DMS53 treated with DMSO at 0.1 percent for 48 hours (cell line): ENCODE data around the gene HNRNPUL1.
"Not testable (repeated sequence)": the region's sequence is repeated elsewhere in the genome, so short reads cannot be mapped to it uniquely, and the experiment has no call there.

Experiments
- DNase-seq: peaks from one replicate; lab custom pipeline; 2025; ENCODE audit not compliant: unreplicated experiment; lab: John Stamatoyannopoulos, UW

HNRNPUL1 gene

DNA sequence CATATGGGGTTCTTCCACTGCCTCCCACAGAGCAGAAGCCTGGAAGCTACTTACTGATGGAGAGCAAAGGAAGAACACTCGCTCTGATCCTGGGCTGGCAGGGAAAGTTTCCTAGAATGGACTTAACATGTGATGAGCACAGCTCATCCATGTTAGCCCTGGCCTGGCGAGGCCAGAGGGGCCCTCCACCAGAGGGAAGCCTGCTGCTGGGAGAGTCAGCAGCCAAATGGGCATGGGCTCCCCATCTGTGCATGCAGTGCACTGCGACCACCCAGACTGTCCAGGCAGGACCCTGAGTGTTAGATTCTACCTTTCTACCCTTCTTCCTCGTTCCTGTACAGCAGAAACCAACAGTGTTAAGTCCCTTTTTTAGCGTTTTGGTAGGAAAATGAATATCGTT lies 8.9 kb downstream of the HNRNPUL1 start:
- DNase-seq = no peak

- no peak for DNase-seq
These were observed 10.6 kb downstream of the HNRNPUL1 start for GRCh38 chr19:41274802-41275201.

DNA sequence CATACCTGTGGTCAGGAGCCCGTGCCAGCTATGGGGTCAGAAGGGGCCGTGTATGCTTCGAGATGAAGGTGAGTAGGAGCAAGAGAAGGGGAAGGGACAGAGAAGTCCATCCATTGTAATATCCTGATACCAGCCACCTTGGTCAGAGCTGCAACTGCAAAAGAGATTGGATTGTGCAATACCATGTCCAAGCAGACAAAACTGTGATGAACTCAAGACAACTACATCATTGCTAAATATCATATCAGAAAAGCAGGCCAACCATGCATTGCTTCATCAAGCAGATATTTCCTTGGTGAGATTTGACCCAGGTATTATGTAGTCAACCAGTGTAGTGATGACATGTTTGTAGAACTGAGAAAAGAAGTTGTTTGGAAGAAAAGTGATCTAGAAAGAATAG lies 12.1 kb downstream of the HNRNPUL1 start:
- DNase-seq = no peak

DNA sequence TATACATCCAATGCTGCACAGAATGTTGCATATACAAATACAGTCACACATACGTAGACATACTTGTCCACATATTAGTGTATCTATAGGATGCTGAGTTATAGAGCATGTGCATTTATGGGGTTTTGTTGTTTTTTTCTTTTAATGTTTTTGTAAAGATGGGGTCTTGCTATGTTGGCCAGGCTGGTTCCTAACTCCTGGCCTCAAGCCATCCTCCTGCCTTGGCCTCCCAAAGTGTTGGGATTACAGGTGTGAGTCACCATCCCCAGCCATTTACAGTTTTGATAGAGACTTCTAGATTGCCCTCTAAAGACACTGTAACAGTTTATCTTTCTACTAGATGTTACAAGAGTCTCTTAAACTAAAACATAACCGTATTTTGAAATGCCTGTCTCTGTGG lies 14.3 kb downstream of the HNRNPUL1 start:
- DNase-seq = no peak

DNA sequence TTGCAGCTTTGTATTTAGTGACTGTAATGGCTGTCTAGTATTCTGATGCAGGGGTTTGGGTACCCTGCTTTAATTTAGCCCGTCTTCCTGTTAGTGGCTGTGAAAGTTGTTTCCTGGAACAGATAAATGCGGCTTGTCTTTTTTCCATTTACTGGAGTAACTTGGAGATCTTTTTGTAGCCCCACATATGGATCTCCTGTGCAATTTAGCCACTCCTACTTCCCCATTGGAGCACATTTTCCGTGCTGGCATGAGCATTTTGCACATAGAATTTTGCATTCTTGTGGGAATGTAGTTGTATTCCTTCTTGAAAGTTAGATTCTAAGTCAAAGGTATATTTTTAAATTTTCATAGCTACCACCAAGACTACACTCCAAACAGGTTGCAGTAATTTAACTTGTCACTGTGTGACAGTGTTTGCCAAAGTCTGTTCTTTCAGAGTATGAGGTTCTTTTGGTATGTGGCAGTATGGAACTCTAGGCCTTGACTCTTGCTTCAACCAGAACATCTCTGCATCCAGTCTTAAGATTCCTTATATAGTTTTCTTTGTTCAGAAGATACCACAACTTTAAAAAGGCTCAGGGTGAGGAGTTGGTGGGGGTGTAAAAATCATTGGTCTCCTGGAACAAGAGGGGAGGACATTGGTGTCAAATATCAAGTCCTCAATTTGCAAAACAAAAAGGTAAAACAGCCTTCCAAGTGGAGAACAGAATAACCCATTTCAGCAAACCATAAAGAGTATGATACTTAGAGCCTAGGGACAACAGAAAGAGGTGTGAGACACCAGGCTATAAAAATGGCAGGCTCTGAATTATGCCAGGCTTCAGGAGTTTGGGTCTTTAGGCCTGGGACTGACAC lies 24.7 kb downstream of the HNRNPUL1 start:
- DNase-seq = no peak

- not testable (repeated sequence) for DNase-seq
These were observed 25.6 kb downstream of the HNRNPUL1 start for GRCh38 chr19:41289814-41290213.

DNA sequence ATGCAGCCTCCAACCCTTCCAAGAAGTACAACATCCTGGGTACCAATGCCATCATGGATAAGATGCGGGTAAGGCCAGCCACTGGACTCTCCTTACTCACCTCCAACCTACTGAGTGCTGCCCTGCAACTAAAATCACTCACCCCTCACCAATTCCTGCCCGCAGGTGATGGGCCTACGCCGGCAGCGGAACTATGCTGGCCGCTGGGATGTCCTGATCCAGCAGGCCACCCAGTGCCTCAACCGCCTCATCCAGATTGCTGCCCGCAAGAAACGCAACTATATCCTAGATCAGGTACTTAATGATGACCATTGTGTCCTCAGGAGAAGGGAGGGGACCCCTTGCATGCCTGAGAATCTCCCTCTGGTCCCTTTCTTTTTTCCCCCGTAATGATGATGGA lies 30.2 kb downstream of the HNRNPUL1 start:
- no peak for DNase-seq

GRCh38 chr19:41295499-41295898 lies 31.3 kb downstream of the HNRNPUL1 start:
- no peak for DNase-seq

GRCh38 chr19:41296433-41296871 lies 32.3 kb downstream of the HNRNPUL1 start:
- no peak for DNase-seq

DNA sequence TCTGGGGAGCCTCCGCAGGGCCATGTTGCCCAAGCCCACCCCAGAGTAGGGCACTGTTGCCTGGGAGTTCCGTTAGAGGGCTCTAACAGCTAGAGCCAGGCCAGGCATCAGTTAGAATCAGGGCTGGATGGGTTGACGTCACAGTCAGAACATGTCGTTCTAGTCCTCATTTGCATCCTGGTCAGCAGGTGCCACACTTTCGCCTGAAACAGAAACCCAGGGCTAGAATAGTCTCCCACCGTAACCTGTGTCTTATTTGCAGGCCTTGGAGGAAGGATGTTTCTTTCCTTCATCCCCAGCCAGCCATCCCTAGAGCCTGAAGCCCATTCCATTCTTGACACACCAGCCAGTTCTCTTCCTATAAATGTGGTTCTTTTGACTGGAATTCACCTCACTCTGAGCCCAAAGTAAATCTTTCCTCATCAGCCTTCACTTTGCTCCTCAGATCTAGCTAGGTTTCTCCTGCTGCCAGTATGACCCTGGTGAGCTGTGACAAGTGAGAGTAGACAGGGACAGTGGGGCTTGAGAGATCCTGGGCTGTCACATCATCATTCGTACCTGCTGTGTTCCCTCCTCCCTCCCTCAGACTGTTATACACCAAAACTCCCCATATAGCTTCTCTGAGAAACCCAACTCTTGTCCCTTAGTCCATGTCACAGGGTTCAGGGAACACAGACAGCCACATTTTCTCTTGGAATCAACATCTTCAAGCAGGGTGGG lies 33.6 kb downstream of the HNRNPUL1 start:
- no peak for DNase-seq

- DNase-seq = no peak
These were observed 34.3 kb downstream of the HNRNPUL1 start for GRCh38 chr19:41298348-41298964.

DNA sequence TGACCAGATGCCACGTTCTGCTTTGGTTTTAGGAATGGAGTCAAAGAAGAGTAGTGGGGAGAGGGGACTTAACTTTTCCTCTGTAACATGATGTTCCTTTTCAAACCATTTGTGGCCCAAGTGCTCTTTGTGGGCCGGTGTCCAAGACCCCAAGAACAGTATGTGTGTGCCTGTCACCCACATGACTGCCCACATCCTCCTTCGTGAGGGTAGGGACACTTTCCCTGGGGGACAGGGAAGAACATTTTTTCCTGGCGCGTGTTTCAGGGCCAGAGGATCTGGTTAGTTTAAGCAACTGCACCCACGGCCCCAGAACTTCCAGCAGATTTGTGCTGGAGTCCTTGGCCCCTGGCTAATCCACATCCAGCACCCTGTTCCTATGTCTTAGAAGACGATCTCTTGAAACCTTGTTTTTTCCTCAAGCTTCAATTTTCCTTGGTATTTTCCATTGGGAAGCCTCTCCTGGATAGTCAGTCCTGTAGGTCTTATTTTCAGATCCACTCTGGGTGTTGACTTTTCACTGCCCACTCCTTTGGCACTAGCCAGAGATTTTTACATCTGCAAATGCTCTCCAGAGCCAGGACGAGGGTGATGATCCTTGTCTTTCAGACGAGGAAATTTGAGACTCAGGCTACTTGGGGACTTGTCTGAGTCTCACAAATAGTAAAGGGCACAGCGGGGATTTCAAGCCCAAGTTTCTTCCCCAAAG lies 35.0 kb downstream of the HNRNPUL1 start:
- DNase-seq = no peak

DNA sequence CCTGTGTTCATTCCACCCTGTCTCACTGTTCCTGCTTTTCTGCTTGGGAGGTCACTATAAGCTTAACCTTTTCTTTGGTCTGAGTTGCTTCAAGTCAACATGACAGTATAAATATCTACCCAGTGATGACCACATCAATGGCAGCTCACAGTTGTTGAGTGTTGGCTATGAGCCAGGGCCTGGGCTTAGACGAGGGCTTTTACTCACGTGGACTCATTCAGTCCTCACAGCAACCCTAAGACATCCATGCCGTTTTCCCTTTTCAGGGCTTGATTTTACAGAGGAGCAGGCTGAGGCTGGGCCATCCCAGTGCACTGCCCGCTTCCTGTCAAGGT lies 35.5 kb downstream of the HNRNPUL1 start:
- no peak for DNase-seq

- DNase-seq = no peak
These were observed 36.4 kb downstream of the HNRNPUL1 start for GRCh38 chr19:41300555-41300954.

- no peak for DNase-seq
These were observed 38.6 kb downstream of the HNRNPUL1 start for GRCh38 chr19:41302624-41303351.

GRCh38 chr19:41303954-41304353 lies 39.8 kb downstream of the HNRNPUL1 start:
- DNase-seq = no peak

- no peak for DNase-seq
These were observed 40.7 kb downstream of the HNRNPUL1 start for GRCh38 chr19:41304706-41305483.

GRCh38 chr19:41305927-41306793 lies 42.0 kb downstream of the HNRNPUL1 start:
- DNase-seq = no peak
